ENCODE data around the gene STPG2.

Gene STPG2

GRCh38 chr4:98110929-98111328 lies 32.3 kb downstream of the STPG2 start:
- Histone ChIP-seq H3K27ac (ENCODE audit: low read length) (no peak overlapping the region), H2AFZ (ENCODE audit: low read depth, low read length) (no peak overlapping the region), H3K79me2 (ENCODE audit: low read length) (no peaks in the 10 kb centered on the region), H3K4me1 (ENCODE audit: low read length) (no peaks in the 10 kb centered on the region), H3K4me3 (ENCODE audit: low read length) (no peak overlapping the region), H3K4me2 (ENCODE audit: low read length) (no peak overlapping the region), H3K9ac (ENCODE audit: low read length) (no peak overlapping the region), H3K27me3 (ENCODE audit: low read depth, low read length) (no peaks in the 10 kb centered on the region), H3K36me3 (replicated peaks; ENCODE audit: low read depth, low read length) (no peaks in the 10 kb centered on the region), H4K20me1 (ENCODE audit: insufficient read depth, low read length) (no peaks in the 10 kb centered on the region), H3K9me3 (ENCODE audit: insufficient read depth, low read length) (no peaks in the 10 kb centered on the region)
- no peak for TF ChIP-seq CTCF (IDR thresholded peaks at IDR 0.05; ENCODE audit: low read depth, low read length)
- TF ChIP-seq EZH2phosphoT487 (IDR thresholded peaks at IDR 0.05; ENCODE audit: low read depth) = no peak

GRCh38 chr4:98110214-98110613 lies 33.1 kb downstream of the STPG2 start:
- Histone ChIP-seq H3K27ac (ENCODE audit: low read length) (no peak overlapping the region), H3K36me3 (replicated peaks; ENCODE audit: low read depth, low read length) (no peaks in the 10 kb centered on the region), H3K4me2 (ENCODE audit: low read length) (no peak overlapping the region), H2AFZ (ENCODE audit: low read depth, low read length) (no peak overlapping the region), H3K9ac (ENCODE audit: low read length) (no peak overlapping the region), H3K4me1 (ENCODE audit: low read length) (no peaks in the 10 kb centered on the region), H3K27me3 (ENCODE audit: low read depth, low read length) (no peaks in the 10 kb centered on the region), H3K4me3 (ENCODE audit: low read length) (no peak overlapping the region), H3K79me2 (ENCODE audit: low read length) (no peaks in the 10 kb centered on the region), H3K9me3 (ENCODE audit: insufficient read depth, low read length) (no peaks in the 10 kb centered on the region), H4K20me1 (ENCODE audit: insufficient read depth, low read length) (no peaks in the 10 kb centered on the region)
- TF ChIP-seq CTCF (IDR thresholded peaks at IDR 0.05; ENCODE audit: low read depth, low read length) (no peak), EZH2phosphoT487 (IDR thresholded peaks at IDR 0.05; ENCODE audit: low read depth) (no peak)

- Histone ChIP-seq H3K4me3 (ENCODE audit: low read length) (no peak overlapping the region), H3K27me3 (ENCODE audit: low read depth, low read length) (no peaks in the 10 kb centered on the region), H3K9ac (ENCODE audit: low read length) (no peak overlapping the region), H3K27ac (ENCODE audit: low read length) (no peak overlapping the region), H3K4me1 (ENCODE audit: low read length) (peaks cover 16% of the 10 kb centered on the region), H3K36me3 (replicated peaks; ENCODE audit: low read depth, low read length) (no peaks in the 10 kb centered on the region), H3K9me3 (ENCODE audit: insufficient read depth, low read length) (no peaks in the 10 kb centered on the region), H2AFZ (ENCODE audit: low read depth, low read length) (no peak overlapping the region), H4K20me1 (ENCODE audit: insufficient read depth, low read length) (no peaks in the 10 kb centered on the region), H3K79me2 (ENCODE audit: low read length) (no peaks in the 10 kb centered on the region), H3K4me2 (ENCODE audit: low read length) (no peak overlapping the region)
- TF ChIP-seq EZH2phosphoT487 (IDR thresholded peaks at IDR 0.05; ENCODE audit: low read depth) = no peak
- no peak for TF ChIP-seq CTCF (IDR thresholded peaks at IDR 0.05; ENCODE audit: low read depth, low read length)
Observed at GRCh38 chr4:98102660-98103059, 40.6 kb downstream of the STPG2 start.

- Histone ChIP-seq H3K4me2 (ENCODE audit: low read length) (no peak overlapping the region), H3K9me3 (ENCODE audit: insufficient read depth, low read length) (no peaks in the 10 kb centered on the region), H3K9ac (ENCODE audit: low read length) (no peak overlapping the region), H2AFZ (ENCODE audit: low read depth, low read length) (no peak overlapping the region), H3K27ac (ENCODE audit: low read length) (no peak overlapping the region), H4K20me1 (ENCODE audit: insufficient read depth, low read length) (no peaks in the 10 kb centered on the region), H3K36me3 (replicated peaks; ENCODE audit: low read depth, low read length) (no peaks in the 10 kb centered on the region), H3K4me3 (ENCODE audit: low read length) (no peak overlapping the region), H3K27me3 (ENCODE audit: low read depth, low read length) (no peaks in the 10 kb centered on the region), H3K4me1 (ENCODE audit: low read length) (peaks cover 16% of the 10 kb centered on the region), H3K79me2 (ENCODE audit: low read length) (no peaks in the 10 kb centered on the region)
- no peak for TF ChIP-seq EZH2phosphoT487 (IDR thresholded peaks at IDR 0.05; ENCODE audit: low read depth)
- TF ChIP-seq CTCF (IDR thresholded peaks at IDR 0.05; ENCODE audit: low read depth, low read length) = no peak
Observed at GRCh38 chr4:98101988-98102387, 41.3 kb downstream of the STPG2 start.

All from OCI-LY3 (cell line).